ENCODE measurements around the gene CFAP45.

The CFAP45 gene

GRCh38 chr1:159900086-159900680, at the start of gene CFAP45:
TSS of gene CFAP45 (minus strand) at chr1:159900165. CDS start at chr1:159900098, 67 bp downstream.
- no peak for DNase-seq

GRCh38 chr1:159949123-159949522, 49.2 kb upstream of the CFAP45 start:
- DNase-seq: no peak

- no peak for DNase-seq
Measured at GRCh38 chr1:159947942-159948341, 48.0 kb upstream of the CFAP45 start.

- DNase-seq: no peak
Measured at GRCh38 chr1:159946242-159947187, 46.5 kb upstream of the CFAP45 start.

- no peak for DNase-seq
Measured at GRCh38 chr1:159945483-159946241, 45.7 kb upstream of the CFAP45 start, which contains the start of gene IGSF9. TSS of gene IGSF9 (minus strand) at chr1:159945613. CDS start at chr1:159943454, 2,159 bp downstream.

GRCh38 chr1:159944623-159945455, 44.9 kb upstream of the CFAP45 start:
- DNase-seq: no peak

- DNase-seq: no peak
Measured at GRCh38 chr1:159943908-159944622, 44.1 kb upstream of the CFAP45 start.

GRCh38 chr1:159943278-159943640, 43.3 kb upstream of the CFAP45 start:
- no peak for DNase-seq

- DNase-seq: no peak
Measured at GRCh38 chr1:159942632-159943277, 42.8 kb upstream of the CFAP45 start.

- DNase-seq: no peak
Measured at GRCh38 chr1:159941591-159942560, 41.9 kb upstream of the CFAP45 start.

- DNase-seq: no peak
Measured at GRCh38 chr1:159941141-159941540, 41.2 kb upstream of the CFAP45 start.

GRCh38 chr1:159940006-159940620, 40.1 kb upstream of the CFAP45 start:
- no peak for DNase-seq

- DNase-seq: no peak
Measured at GRCh38 chr1:159939678-159940002, 39.7 kb upstream of the CFAP45 start.

- DNase-seq: no peak
Measured at GRCh38 chr1:159938905-159939677, 39.1 kb upstream of the CFAP45 start.

- no peak for DNase-seq
Measured at GRCh38 chr1:159938211-159938852, 38.4 kb upstream of the CFAP45 start.

- no peak for DNase-seq
Measured at GRCh38 chr1:159937054-159937750, 37.2 kb upstream of the CFAP45 start.

GRCh38 chr1:159936273-159936904, 36.4 kb upstream of the CFAP45 start:
- peak; percentile 19 for DNase-seq
